Epithelial cell of prostate (primary cell): Measurements from ENCODE around the gene CASP5.
A peak's percentile ranks its signal among the peaks of the same experiment; 100 is the strongest.
"Not testable (repeated sequence)": the region's sequence is repeated elsewhere in the genome, so short reads cannot be mapped to it uniquely, and the experiment has no call there.

ENCODE experiments used
- DNase-seq: peaks from one replicate; pipeline ENCODE4 v3.0.0-alpha.2; 2011; ENCODE audit warnings: low read depth, low spot score
- H3K27ac ChIP-seq: fragments of 450-650 bp; 2 replicates; pipeline ENCODE4 v1.5.1; 2017; ENCODE audit warnings: mild to moderate bottlenecking

CASP5 gene

DNA sequence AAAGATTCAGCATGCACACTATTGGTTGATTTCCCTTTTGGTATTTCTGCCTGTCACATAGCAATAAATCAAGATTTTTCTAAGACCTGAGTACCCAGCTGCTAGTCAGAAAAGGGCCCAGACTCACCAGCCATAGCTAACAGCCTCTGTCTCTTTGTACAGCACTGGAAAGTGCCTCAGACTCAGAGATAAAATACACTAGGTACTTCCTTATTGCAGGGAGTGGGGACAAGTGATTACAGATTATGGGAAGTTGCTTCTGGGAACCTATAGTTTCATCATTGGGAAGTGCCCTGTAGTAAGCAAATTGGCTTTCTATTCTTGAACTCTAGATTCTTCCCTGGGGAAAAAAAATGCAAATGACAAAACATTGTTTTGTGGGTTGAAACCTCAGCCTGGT lies at the start of gene CASP5:
Gene CASP5 (minus strand): TSS at position 166 of the 400 bp plus-strand sequence. CDS start 32 bp downstream, at position 134.
- DNase-seq = no peak
- peak within 1 kb of the TSS; percentile 1 for H3K27ac ChIP-seq

DNA sequence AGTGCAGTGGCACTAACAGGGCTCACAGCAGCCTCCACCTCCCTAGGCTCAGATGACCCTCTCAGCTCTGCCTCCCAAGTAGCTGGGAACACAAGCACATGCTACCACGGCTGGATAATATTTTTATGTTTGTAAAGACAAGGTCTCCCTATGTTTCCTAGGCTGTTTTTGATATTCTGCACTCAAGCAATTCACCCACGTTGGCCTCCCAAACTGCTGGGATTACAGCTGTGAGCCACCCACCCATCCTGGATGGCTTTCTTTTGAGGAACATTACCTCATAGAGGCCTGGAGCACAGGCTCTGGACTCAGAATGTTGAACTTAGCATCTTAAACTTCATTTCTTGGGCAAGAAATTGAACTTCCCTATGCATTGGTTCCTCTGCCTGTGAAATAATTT lies 49.1 kb upstream of the CASP5 start:
- DNase-seq, H3K27ac ChIP-seq: not testable (repeated sequence)

DNA sequence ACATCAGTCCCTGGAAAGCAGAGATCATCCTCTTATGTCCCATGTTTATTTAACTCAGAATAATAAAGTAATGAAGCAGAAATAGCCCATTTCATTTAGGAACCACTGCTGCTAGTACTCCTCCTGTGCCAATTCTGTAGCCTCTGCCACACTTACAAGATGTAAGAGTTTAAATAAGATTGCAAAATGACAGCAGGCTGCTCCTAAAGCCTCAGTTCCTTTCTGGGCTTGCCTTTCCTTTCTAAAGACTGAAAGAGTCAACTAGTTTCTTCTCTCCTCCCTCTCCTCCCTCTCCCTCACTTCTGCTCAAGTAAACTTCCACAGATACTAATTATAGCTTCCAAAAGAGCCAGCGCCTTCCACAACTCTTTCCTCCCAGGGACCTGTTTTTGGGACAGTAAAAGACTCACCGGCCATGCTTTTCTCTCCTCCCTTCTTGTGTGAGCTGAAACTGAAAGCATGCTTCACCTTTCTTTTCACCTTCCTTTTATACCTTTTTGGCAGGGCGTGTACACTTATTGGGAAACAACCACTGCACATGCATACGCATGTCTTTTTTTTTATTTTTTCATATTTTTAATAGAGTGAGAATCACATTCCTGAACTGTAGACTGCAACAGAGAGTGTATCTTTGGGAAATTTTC lies 48.2 kb upstream of the CASP5 start:
- peak overlapping the region; percentile 32 for H3K27ac ChIP-seq
- DNase-seq = no peak

DNA sequence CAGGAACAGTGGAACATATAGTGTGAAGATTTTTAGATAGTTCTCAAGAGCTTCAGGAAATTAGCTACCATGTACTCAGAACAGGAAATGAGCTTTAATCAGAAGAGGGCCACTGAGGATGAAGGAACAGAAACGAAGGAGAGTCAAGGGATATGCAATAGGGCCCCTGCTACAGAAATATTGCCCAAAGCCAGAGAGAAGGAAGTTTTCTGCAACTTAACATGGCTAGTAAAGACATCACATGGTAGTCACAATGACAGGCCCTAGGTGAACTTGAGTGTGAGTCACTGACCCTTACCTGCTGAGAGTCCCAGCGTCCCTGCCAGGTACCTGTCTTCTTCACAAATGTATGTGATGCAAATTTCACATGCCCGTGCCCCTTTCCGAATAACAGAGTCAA lies 47.3 kb upstream of the CASP5 start:
- peak overlapping the region; percentile 32 for H3K27ac ChIP-seq

DNA sequence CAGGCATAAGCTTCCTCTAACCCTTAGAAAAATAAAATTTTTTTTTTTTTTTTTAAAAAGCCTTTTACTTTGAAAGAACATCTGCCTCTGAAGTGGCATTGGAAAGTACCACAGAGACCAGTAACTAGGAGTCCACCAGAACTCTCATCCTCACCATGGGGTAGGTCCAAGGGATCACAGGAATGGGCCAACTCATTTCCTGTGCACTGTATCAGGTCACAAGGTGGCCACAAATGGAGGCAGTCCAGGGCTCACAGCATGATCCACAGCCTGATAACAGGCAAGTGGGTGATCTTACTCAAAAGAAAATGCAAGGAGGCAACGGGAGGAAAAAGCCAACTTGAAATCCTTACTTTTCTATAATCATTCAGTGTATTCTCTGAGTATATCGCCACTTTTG lies 46.8 kb upstream of the CASP5 start:
- DNase-seq, H3K27ac ChIP-seq: not testable (repeated sequence)

More for the DNA sequence above, 47.3 kb upstream of the CASP5 start:
- no peak for DNase-seq

DNA sequence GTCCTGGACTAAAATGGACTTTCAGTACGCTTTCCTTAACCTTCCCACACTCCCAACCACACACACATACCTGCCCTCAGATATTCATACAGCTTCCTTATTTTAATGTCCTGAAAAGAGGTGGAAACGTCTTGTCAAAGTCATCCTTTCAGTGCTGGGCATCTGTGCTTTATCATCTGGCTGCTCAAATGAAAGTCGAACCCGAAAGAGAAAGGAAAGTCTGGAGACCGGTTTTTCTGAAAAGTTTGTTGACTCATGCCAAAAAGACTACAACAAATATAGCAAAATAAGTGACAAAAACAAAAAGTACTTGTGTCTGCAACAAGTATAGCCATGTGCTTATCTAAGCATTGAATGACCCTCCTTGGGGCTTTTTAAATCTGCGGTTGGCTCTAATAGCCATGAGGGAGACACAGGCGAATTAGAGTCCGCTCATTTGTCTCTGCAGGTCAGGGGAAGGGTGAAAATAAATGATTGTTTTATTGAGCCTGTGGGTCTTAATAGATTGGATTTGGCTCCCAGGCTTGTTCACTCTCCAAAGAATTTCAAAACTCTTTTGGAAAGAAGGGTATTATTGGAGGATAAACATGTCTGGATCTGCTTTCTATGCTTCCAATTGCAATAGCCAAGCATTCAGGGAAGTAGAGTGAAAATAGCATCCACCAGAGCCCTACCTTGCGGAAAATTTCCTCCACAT lies 40.4 kb upstream of the CASP5 start:
- DNase-seq, H3K27ac ChIP-seq: not testable (repeated sequence)

DNA sequence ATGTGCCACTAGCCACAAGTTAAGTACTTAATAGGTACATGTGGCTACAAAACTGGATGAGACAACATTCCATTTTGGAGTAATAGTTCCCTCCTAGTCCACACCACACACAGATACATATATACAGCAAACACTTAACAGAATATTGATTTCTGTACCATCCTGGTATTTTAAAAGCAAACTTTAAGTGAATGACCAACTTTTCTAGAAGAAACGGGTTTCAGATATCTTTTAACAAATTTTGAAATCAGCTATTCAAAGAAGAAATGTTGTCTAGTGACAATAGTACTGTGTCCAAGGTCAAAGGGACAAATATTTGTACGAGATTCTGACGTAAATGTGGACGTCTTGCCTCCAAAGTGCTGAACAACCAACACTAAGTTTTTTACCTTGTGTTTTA lies 34.5 kb upstream of the CASP5 start:
- DNase-seq = no peak
- no peak overlapping the region for H3K27ac ChIP-seq

DNA sequence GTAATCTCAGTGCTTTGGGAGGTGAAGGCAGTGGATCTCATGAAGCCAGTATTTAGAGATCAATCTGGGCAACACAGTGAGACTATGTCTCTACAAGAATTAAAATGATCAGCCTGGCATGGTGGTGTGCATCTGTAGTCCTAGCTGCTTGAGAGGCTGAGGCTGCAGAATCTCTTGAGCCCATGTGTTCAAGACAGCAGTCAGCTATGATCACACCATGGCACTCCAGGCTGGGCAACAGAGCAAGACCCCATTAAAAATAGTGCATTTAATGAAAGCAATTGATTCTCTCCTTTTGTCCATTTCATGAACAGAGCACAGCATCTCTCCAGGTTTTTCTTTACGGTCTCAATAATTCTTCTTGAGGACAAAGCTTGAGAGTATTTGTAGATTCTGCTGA lies 33.5 kb upstream of the CASP5 start:
- no peak overlapping the region for H3K27ac ChIP-seq

DNA sequence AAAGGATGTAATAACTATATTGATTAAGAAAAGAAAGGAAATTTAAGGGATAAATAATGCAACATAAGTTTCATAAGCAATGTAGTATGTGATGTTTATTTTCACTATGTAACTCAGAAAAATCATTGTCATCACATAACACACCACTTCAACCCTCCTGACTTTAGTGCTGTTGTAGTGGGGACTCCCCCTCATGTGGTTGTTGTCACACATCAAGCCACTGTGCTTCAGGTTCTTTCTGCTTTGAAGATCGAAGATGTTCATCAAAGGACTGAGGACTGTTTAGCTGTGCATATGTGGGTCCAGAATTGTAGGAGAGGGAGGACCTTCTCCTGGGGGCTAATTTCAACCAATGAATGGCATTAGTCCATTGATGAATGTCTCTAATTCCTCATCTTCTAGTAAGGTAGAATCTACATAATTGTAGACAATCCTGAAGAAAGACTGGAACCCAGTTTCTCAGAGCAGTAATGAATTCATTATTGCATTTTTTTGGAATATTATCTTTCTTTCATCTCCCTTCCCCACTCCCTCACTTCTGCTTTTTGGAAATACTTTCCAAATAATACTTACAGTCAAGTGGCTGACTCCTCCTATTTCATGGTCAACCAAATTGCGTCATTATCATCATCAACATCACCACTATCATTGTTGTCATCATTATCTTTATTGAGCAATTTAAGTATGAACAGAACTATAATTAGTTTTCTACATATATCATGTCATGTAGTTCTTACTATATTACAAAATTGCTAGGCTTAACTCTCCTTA lies 31.9 kb upstream of the CASP5 start:
- no peak overlapping the region for H3K27ac ChIP-seq
- DNase-seq = no peak

More for the DNA sequence above, 33.5 kb upstream of the CASP5 start:
- no peak for DNase-seq

DNA sequence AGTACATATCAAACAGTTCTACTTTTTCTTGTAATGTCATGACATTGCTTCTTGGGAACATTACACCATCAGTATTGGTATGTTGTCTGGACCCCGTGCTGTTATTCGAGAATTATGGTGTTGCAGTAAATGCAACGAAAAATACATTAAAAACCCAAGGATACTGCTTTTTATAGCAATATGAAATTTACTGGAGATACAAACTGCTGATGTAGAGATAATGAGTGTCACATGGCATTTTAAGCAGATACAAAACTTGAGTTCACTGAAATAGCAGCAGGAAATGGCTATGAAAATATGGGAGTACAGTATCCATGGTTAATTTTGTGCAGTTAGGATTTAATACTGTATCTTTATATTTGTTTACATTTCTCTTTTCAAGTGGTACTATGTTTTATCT lies 29.5 kb upstream of the CASP5 start:
- no peak for DNase-seq
- no peak overlapping the region for H3K27ac ChIP-seq

DNA sequence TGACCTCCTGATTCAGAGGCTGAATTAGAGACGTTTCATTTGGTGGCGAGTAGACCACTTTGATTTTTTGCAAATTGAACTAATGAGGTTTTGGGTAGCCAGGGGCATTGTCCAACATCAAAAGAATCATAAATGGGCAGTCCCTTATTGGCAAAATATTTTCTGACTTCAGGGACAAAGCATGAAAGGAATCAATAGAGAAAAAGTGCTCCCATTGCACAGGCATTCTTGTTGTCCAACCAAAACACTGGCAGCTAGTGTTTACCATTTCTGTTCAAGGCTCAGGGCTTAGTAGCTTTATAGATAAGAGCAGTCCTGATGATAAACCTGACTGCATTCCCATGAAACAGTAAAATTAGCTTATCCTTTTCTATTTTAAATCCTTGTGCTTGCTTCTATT lies 28.6 kb upstream of the CASP5 start:
- no peak overlapping the region for H3K27ac ChIP-seq
- no peak for DNase-seq

DNA sequence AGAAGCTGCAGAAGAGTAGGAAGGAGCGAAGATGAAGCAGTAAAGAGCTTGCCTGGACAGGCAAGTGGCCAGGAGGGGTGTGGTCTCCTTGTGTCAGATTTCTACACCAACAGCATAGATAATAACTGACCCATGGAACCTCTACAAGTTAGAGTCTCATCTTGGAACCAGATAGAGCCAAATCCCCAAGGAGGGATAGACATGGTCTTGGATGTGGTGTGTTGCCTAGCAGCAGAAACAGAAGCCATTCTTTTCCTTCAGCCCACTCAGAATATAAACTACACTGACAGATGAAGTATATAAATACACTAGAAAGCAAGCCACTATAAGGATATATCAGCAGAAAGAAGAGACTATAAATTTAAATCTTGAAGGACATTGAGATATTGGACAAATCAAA lies 26.5 kb upstream of the CASP5 start:
- no peak for DNase-seq
- no peak overlapping the region for H3K27ac ChIP-seq

DNA sequence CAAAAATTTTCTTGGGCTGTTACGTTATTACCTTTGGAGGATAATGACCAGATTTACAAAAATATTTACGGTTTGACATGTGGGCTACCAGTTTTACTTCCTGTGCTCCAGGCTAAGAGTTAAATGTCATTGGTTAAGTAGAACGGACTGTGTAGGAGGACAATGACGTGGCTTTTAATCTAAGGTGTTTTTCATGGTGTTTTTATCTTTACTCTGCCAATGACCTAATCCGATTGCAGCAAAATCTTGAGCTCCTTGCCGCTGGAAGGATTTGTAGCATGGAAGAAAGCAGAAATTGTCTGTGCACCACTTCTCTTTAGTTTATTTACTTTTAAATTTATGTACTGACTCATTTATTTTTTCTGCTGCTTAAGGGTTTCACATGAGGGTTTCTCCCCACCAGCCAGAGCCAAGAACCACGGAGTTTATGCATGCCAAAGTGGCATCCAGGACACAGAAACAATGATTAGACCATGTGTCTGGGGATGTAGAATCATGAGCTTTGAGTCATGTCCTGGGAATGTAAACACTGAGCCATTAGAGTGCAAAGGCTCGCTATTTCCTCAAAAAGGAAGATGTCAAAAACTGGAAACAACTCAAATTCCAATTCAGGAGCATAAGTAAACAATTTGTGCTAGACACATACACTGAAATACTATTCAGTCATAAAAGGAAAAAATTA lies 24.1 kb upstream of the CASP5 start:
- peak overlapping the region; percentile 53 for H3K27ac ChIP-seq
- peak; percentile 39 for DNase-seq

DNA sequence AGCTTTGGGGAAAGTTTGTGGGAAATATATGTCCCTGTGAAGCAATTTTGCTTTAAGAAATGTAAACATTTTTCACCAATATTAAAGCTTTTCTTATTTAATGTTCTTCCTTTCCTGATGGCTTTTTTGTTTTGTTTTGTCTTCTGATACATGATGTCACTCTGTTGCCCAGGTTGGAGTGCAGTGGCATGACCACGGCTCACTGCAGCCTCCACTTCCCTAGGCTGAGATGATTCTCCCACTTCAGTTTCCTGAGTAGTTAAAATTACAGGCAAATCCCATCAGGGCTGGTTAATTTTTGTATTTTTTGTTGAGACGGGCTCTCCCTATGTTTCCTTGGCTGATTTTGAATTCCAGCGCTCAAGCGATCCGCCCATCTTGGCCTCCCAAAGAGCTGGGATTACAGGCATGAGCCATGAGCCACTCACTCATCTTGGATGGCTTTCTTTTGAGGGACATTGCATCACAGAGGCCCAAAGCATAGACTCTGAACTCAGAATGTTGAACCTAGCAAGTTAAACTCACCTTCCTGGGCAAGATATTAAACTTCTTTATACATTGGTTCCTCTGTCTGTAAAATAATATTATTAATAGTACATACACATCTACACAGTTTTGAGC lies 22.8 kb upstream of the CASP5 start:
- no peak for DNase-seq
- H3K27ac ChIP-seq = peak overlapping the region; percentile 53

DNA sequence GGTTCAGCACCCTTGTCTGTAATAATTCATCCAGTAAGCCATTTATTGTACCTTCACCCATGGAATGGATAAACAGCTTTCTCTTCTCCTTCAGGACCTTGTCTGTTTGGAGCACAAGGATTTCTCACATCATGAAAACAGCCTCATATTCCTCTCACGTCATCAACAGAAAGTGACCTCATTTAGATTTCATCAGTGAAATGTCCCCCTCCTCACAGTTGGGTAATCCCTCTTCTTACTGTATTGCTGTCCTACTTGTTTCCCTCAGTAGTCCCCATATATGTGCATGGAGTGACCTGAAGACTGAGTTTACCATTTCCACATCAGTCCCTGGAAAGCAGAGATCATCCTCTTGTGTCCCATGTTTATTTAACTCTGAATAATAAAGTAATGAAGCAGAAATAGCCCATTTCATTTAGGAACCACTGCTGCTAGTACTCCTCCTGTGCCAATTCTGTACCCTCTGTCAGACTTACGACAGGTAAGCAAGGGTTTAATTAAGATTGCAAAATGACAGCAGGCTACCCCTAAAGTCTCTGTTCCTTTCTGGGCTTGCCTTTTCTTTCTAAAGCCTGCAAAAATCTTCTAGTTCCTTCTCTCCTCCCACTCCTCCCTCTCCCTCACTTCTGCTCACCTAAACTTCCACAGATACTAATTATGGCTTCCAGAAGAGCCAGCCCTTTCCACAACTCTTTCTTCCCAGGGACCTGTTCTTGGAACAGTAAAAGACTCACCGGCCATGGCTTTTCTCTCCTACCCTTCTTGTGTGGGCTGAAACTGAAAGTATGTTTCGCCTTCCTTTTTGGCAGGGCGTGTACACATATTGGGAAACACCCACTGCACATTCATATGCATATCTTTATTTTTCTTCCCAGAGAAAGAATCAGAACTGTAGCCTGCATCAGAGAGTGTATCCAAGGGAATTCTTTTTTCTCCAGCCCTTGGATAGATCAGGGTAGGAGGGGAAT lies 21.9 kb upstream of the CASP5 start, which contains the start of gene CARD16:
Gene CARD16 (minus strand): TSS at position 779 of the 968 bp plus-strand sequence. CDS start 38 bp downstream, at position 741.
- peak within 1 kb of the TSS; percentile 53 for H3K27ac ChIP-seq
- peak; percentile 20 for DNase-seq

DNA sequence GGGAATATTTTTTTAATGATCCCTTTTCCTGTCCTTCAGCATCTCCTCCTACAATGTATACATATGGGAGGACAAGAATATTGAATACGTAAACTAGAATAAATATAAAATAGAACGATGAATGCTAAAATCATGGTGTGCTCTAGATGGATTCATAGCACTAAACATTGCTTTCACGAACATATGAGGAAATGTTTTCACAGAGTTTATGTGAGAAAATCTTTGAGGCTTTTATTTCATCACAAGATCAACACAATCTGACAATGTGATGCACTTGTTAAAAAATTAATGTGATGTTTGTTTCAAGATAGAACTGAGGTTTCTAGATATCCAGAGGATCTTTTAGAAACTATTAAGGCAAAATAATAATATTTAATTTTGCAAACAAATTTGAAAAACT lies 19.2 kb upstream of the CASP5 start:
- no peak overlapping the region for H3K27ac ChIP-seq
- DNase-seq = no peak

DNA sequence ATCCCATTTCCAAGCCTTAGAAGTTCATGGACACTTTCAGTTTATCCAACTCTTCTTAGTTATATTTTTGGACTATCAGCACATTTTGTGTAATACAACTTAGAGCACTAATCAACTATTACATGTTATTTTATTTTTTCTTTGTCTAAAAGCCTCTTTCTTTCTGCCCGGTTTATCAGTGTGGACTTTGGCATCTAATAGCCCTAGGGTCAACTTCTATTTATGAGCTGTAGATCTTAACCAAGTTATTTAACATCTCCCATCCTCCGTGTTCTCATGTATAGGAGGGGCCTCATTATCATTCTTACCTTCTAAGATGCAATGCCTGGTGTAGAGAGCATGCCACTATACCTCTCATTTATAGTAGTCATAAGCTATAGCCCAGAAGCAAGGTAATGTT lies 17.7 kb upstream of the CASP5 start:
- H3K27ac ChIP-seq = no peak overlapping the region
- no peak for DNase-seq

DNA sequence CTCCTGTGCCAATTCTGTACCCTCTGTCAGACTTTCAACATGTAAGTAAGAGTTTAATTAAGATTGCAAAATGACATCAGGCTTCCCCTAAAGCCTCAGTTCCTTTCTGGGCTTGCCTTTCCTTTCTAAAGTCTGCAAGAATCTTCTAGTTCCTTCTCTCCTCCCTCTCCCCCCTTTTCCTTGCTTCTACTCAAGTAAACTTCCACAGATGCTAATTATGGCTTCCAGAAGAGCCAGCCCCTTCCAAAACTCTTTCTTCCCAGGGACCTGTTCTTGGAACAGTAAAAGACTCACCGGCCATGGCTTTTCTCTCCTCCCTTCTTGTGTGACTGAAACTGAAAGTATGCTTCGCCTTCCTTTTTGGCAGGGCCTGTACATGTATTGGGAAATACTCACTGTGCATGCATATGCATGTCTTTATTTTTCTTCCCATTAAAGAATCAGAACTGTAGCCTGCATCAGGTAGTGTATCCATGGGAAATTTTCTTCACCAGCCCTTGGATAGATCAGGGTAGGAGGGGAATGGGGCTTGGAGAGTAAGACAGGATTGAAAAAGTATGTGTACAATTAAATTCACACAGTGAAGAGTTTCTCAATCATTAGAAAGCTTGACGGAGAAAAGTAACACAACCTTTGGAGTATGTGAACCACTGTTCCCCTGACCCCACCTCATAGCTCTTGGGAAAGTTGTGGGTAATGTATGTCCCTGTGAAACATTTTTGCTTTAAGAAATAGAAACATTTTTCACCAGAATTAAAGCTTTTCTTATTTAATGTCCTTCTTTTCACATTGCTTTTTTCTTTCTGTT lies 12.0 kb upstream of the CASP5 start, which contains the start of gene CASP1:
Gene CASP1 (minus strand): TSS at position 332 of the 808 bp plus-strand sequence. CDS start 31 bp downstream, at position 301.
- peak within 1 kb of the TSS; percentile 62 for H3K27ac ChIP-seq
- peak; percentile 44 for DNase-seq
